Subcutaneous adipose tissue (tissue), 4 donors: Measurements from ENCODE around the gene EEF1A1. TPM values are rescaled to one million over a fixed set of nuclear protein-coding genes. Genes with fewer than 3 reads are reported as not detected.

Experiments used
- CTCF ChIP-seq: fragments of 450-650 bp; IDR thresholded peaks from one replicate; pipeline ENCODE4 v1.5.1; 2016; ENCODE audit warnings: low read depth, mild to moderate bottlenecking, control low read depth, antibody characterized with exemption, moderate library complexity
- total RNA-seq, 4 donors: library from RNA; depleted of rRNA; stranded (reverse); fragments of >200 nt; gene quantifications; one replicate each; pipeline ENCODE4 v1.1.0, GENCODE V29; 2016

The EEF1A1 gene
- over 10,000 TPM in 1 of 4 donors, 1,000 to 10,000 TPM in 3; 7,676 to 11,568 (median 9,241) TPM for total RNA-seq

- TF ChIP-seq CTCF, result no peak
Measured at GRCh38 chr6:73520688-73521350, at the start of gene EEF1A1. Gene EEF1A1 (minus strand): TSS chr6:73521032. CDS start chr6:73520026, 1,006 bp downstream.

GRCh38 chr6:73569121-73569520 lies 48.3 kb upstream of the EEF1A1 start:
- no peak for TF ChIP-seq CTCF

GRCh38 chr6:73566954-73567591 lies 46.2 kb upstream of the EEF1A1 start:
- no peak for TF ChIP-seq CTCF

- no peak for TF ChIP-seq CTCF
Measured at GRCh38 chr6:73565767-73566485, 45.1 kb upstream of the EEF1A1 start.

GRCh38 chr6:73564578-73565345 lies 43.9 kb upstream of the EEF1A1 start:
- no peak for TF ChIP-seq CTCF

- TF ChIP-seq CTCF, result no peak
Measured at GRCh38 chr6:73562558-73562957, 41.7 kb upstream of the EEF1A1 start.
